ENCODE results near the gene TDP1. TPM values are rescaled to one million over a fixed set of nuclear protein-coding genes. Genes with fewer than 3 reads are reported as not detected.
"Not testable (repeated sequence)": the region's sequence is repeated elsewhere in the genome, so short reads cannot be mapped to it uniquely, and the experiment has no call there.

The TDP1 gene
- total and polyA plus RNA-seq, 10 donors = 5.9 to 31.2 (median 24.2) TPM

- no peak overlapping the region for H3K27ac ChIP-seq
- TF ChIP-seq POLR2AphosphoS5 (IDR thresholded peaks at IDR 0.05) (no peak), POLR2A (IDR thresholded peaks at IDR 0.05) (no peak)
- TF ChIP-seq, protein P1, sequence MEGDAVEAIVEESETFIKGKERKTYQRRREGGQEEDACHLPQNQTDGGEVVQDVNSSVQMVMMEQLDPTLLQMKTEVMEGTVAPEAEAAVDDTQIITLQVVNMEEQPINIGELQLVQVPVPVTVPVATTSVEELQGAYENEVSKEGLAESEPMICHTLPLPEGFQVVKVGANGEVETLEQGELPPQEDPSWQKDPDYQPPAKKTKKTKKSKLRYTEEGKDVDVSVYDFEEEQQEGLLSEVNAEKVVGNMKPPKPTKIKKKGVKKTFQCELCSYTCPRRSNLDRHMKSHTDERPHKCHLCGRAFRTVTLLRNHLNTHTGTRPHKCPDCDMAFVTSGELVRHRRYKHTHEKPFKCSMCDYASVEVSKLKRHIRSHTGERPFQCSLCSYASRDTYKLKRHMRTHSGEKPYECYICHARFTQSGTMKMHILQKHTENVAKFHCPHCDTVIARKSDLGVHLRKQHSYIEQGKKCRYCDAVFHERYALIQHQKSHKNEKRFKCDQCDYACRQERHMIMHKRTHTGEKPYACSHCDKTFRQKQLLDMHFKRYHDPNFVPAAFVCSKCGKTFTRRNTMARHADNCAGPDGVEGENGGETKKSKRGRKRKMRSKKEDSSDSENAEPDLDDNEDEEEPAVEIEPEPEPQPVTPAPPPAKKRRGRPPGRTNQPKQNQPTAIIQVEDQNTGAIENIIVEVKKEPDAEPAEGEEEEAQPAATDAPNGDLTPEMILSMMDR (IDR thresholded peaks at IDR 0.05 in 8 of 11, conservative IDR thresholded peaks at IDR 0.05 in 3 of 11) = no peak
- no peak overlapping the region for H3K4me3 ChIP-seq
- 93 to 96% (median 95%) methylated on average over 7 of the region's 7 CpGs for WGBS, 5 donors
- intact Hi-C loops (cut with DNase I; ENCODE audit: low total_unique reads) = no loop called here
- no peaks in the 10 kb centered on the region for H3K27me3 ChIP-seq (replicated peaks in 1 of 7)
- no peaks in the 10 kb centered on the region for H3K9me3 ChIP-seq
- DNase-seq = no peak
- peaks cover 0 to 98% (median 67%) of the 10 kb centered on the region in 6 donors for H3K36me3 ChIP-seq
- H3K4me1 ChIP-seq = no peaks in the 10 kb centered on the region
These were observed 67.6 kb downstream of the TDP1 start for GRCh38 chr14:90023176-90023896.

GRCh38 chr14:90024910-90025309 lies 69.2 kb downstream of the TDP1 start:
- Histone ChIP-seq H3K9me3 (no peaks in the 10 kb centered on the region), H3K36me3 (peaks cover 0 to 98% (median 59%) of the 10 kb centered on the region in 6 donors), H3K4me1 (no peaks in the 10 kb centered on the region), H3K27me3 (replicated peaks in 1 of 7) (no peaks in the 10 kb centered on the region), H3K4me3 (no peak overlapping the region), H3K27ac (no peak overlapping the region)
- TF ChIP-seq POLR2AphosphoS5 (IDR thresholded peaks at IDR 0.05) (no peak), POLR2A (IDR thresholded peaks at IDR 0.05) (no peak)
- TF ChIP-seq, protein P1 (IDR thresholded peaks at IDR 0.05 in 8 of 11, conservative IDR thresholded peaks at IDR 0.05 in 3 of 11) = no peak
- WGBS, 5 donors = 93 to 98% (median 97%) methylated on average over 3 of the region's 3 CpGs
- intact Hi-C loops (cut with DNase I; ENCODE audit: low total_unique reads) = no loop called here
- no peak for DNase-seq

- WGBS, 5 donors = 93 to 100% (median 97%) methylated on average over 3 to 4 of the region's 4 CpGs
These were observed 70.9 kb downstream of the TDP1 start for GRCh38 chr14:90026608-90027007.

GRCh38 chr14:90027842-90028241 lies 72.1 kb downstream of the TDP1 start:
- Histone ChIP-seq H3K9me3 (no peaks in the 10 kb centered on the region), H3K36me3 (peaks cover 0 to 100% (median 50%) of the 10 kb centered on the region in 6 donors), H3K4me3 (no peak overlapping the region), H3K27me3 (replicated peaks in 1 of 7) (no peaks in the 10 kb centered on the region), H3K4me1 (no peaks in the 10 kb centered on the region), H3K27ac (no peak overlapping the region)
- no peak for DNase-seq
- TF ChIP-seq POLR2A (IDR thresholded peaks at IDR 0.05) (no peak), POLR2AphosphoS5 (IDR thresholded peaks at IDR 0.05) (no peak)
- TF ChIP-seq, protein P1 (IDR thresholded peaks at IDR 0.05 in 8 of 11, conservative IDR thresholded peaks at IDR 0.05 in 3 of 11) = no peak
- WGBS, 5 donors = 75 to 89% (median 84%) methylated on average over 1 of the region's 1 CpG
- intact Hi-C loops (cut with DNase I; ENCODE audit: low total_unique reads) = no loop called here

More at GRCh38 chr14:90026608-90027007, 70.9 kb downstream of the TDP1 start:
- H3K4me1 ChIP-seq; H3K4me3 ChIP-seq; H3K27me3 ChIP-seq (replicated peaks in 1 of 7); H3K27ac ChIP-seq; intact Hi-C loops (cut with DNase I; ENCODE audit: low total_unique reads); DNase-seq; H3K9me3 ChIP-seq: not testable (repeated sequence)
- H3K36me3 ChIP-seq = peaks cover 0 to 100% (median 53%) of the 10 kb centered on the region in 6 donors

Measured in spleen (tissue), 11 donors.